ENCODE measurements around the gene MAST4.
A peak's percentile ranks its signal among the peaks of the same experiment; 100 is the strongest.

Gene MAST4

DNA sequence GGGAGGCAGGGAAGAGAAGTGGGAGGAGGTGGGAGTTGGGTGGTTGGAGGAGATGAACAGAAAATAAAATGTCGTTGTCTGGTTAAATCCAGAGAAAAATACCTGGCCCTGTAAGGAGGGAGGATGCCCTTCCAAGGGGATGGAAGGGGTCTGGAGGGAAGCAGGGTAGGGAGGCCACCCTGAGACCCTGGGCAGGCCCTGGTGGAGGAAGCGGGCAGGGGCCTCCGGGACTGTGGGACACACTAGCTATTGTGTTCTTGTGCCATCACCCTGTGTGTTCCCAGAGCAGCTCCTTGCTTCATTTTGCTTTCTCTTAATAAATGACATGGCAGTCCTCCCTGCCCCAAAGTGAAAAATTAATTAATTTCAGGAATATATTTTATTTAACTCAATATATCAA lies 612.2 kb downstream of the MAST4 start:
- DNase-seq (ENCODE audit: low read depth), result no peak

DNA sequence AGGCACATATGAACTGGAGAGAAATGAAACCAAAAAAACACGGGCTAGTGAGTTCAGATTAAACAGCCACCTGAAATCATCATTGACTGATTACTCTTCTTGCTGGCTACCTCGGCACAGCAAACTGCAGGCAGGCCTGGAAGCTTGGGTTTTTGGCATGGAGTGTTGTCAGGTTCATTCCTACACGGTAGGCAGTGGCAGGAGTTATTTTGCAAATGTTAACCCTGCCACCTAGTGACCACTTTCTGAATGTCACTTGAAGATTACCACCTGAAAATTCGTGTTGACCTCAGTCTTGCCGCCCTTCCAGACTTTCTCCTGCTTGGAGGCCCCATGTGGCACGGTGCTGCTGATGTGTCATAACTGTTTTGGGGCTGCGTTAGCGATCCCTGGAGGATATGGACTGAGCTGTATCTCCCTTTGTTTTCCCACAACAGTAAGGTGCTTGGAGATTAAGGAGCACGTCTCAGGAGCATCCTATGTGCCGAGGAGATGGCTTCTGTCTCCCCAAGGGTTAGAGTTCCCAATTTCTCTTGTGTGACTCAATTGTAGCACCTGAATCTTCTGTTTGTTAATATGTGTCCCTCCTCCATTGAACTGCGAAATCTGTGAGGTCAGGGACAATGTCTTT lies 613.1 kb downstream of the MAST4 start:
- DNase-seq (ENCODE audit: low read depth), result peak; percentile 47

DNA sequence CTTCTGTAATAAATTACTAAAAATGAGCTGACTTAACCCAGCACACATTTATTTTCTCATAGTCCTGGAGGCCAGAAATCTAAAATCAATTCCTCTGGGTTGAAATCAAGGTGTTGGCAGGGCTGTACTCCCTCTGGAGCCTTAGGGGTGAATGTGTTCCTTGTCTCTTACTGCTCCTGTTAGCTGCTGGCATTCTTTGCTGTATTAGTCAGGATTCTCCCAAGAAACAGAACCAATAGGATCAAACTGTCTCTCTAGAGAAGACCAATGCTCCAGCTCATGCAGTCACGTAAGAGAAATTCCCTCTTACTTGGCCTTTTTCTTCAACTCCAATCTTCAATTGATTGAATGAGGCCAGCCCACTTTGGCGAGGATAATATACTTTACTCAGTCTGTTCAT lies 615.7 kb downstream of the MAST4 start:
- DNase-seq (ENCODE audit: low read depth), result peak; percentile 38

DNA sequence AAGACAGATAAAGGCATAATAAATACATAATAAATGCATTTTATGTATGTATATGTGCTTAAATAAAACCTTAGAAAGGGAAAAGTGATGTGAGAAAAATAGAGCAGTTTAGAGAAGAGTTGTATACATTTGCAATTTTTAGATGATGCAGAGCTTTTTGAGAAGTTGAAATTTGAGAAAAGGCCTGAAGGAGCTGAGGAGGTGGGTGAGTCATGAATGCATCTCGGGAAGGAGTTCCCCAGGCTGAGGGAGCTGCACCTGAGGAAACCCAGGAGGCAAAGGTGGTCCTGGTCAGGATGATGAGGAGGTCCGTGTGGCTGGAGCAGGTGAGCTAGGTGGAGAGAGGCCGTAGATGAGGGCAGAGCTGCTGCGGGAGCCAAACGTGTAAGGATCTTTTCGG lies 617.8 kb downstream of the MAST4 start:
- no peak for DNase-seq (ENCODE audit: low read depth)

GRCh38 chr5:67214707-67215447 lies 618.7 kb downstream of the MAST4 start:
- DNase-seq (ENCODE audit: low read depth), result no peak

DNA sequence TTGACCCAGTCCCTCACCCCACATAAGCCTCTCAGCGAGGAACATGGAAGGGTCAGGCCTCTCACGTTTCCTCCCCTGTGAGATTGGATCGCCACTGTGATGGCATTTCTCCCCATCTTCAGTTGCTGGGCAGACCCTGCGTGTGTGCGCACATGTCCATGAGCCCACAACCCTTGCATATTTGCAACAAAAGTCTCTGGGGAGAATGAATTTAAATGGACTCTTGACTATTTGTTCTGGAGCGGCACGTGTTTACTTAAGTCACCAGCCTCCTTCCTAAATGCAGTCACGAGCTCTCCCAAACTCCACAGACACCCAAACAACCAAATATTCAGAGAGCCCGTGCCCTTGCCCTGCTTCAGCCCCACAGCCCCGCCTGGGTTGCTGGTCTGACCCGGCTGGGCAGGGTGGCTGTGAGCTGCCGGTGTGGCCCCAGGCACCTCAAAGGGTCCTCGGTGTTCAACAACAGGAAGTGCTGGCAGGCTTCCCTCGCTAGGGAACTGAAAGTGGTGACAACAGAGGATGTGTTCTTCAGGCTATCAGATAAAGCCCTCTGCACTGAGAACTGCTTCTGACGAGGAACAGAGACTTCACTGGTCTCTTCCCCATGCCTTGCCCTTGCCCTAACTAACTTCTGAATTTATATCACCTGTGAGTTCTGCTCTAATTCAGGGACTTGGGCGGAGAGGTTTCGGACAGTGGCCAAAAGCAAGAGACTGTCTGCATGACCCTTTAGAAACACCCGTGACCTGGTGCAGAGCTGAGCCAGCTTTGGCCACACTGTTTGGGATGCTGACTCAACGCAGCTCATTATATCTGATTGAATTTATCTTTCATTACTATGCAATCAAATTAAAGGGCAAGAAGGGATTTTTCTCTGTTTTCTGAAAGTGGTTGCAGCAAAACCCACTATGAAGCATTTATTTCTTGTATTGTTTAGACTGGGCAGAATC lies 619.6 kb downstream of the MAST4 start:
- DNase-seq (ENCODE audit: low read depth), result no peak

GRCh38 chr5:67216564-67216963 lies 620.4 kb downstream of the MAST4 start:
- no peak for DNase-seq (ENCODE audit: low read depth)
